ENCODE measurements around the gene CXorf58.

DNA sequence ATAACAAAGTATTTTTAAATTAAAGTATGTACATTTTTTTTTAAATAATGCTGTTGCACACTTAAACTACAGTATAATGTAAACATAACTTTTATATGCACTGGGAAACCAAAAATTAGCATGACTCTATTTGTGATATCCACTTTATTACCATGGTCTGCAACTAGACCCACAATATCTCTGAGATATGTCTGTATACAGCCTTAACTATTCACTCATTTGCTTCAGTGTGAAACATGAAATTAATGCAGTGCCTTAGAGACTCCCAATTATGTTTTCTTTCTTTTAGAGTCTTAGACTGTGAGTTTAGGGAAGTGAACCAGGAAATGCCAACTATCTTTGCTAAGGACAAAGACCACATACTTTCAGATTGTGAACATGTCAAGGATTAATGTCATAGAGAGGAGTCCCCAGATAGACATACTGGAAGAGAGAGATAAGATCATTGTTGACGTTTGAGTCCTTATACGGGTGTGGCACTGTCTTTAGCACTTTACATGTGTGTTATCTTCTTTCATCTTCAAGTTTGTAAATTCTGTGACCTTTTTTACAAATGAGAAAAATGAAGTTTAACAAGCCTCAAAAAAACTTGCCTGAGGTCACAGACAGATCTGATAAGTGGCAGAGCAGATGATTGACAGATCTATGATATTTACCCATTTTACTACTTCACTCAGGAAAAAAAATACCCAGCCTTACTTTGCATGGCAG is 23.2 kb downstream of the CXorf58 start:
- TF ChIP-seq, protein P1, sequence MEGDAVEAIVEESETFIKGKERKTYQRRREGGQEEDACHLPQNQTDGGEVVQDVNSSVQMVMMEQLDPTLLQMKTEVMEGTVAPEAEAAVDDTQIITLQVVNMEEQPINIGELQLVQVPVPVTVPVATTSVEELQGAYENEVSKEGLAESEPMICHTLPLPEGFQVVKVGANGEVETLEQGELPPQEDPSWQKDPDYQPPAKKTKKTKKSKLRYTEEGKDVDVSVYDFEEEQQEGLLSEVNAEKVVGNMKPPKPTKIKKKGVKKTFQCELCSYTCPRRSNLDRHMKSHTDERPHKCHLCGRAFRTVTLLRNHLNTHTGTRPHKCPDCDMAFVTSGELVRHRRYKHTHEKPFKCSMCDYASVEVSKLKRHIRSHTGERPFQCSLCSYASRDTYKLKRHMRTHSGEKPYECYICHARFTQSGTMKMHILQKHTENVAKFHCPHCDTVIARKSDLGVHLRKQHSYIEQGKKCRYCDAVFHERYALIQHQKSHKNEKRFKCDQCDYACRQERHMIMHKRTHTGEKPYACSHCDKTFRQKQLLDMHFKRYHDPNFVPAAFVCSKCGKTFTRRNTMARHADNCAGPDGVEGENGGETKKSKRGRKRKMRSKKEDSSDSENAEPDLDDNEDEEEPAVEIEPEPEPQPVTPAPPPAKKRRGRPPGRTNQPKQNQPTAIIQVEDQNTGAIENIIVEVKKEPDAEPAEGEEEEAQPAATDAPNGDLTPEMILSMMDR (IDR thresholded peaks at IDR 0.05): no peak
- TF ChIP-seq POLR2A (IDR thresholded peaks at IDR 0.05): no peak
- no peak for TF ChIP-seq POLR2AphosphoS5 (IDR thresholded peaks at IDR 0.05)
